SK-N-MC (cell line): ENCODE measurements around the gene GP1BB.

Experiments used
- DNase-seq: peaks from one replicate; pipeline ENCODE4 v3.0.0-alpha.2; 2011; ENCODE audit warnings: low read depth, low spot score
- H3K27ac ChIP-seq: fragments of 200-600 bp; sonication (generic); 2 replicates; pipeline ENCODE4 v1.5.1; 2016; ENCODE audit warnings: mixed run types
- H3K36me3 ChIP-seq: fragments of 200-600 bp; sonication (generic); 2 replicates; pipeline ENCODE4 v1.6.1; 2017; ENCODE audit warnings: antibody characterized with exemption, low read length, mixed read lengths; ENCODE audit not compliant: insufficient read depth
- H3K4me3 ChIP-seq: fragments of 200-600 bp; sonication (generic); 2 replicates; pipeline ENCODE4 v1.5.1; 2016
- H3K9ac ChIP-seq: fragments of 200-600 bp; sonication (generic); 2 replicates; pipeline ENCODE4 v1.8.0; 2017; ENCODE audit warnings: mixed run types, mixed read lengths; ENCODE audit not compliant: insufficient read length
- H3K9me3 ChIP-seq: fragments of 200-600 bp; sonication (generic); 2 replicates; pipeline ENCODE4 v1.6.1; 2017; ENCODE audit warnings: low read depth, mild to moderate bottlenecking, antibody characterized with exemption, low read length, moderate library complexity, mixed read lengths
- EZH2 ChIP-seq: fragments of 200-600 bp; sonication (generic); IDR thresholded peaks from one replicate; pipeline ENCODE4 v1.6.1; 2017; ENCODE audit warnings: antibody characterized with exemption
- FOXP2 ChIP-seq: optimal IDR thresholded peaks from 2 replicates; pipeline ENCODE3; 2011; ENCODE audit warnings: mild to moderate bottlenecking, moderate library complexity; ENCODE audit not compliant: insufficient read depth; ENCODE audit errors: extremely low read length, control extremely low read depth
- POLR2AphosphoS5 ChIP-seq: IDR thresholded peaks from 2 replicates; pipeline ENCODE4 v1.6.1; 2012; ENCODE audit warnings: mild to moderate bottlenecking, low read depth, low read length, borderline replicate concordance

GP1BB gene

GRCh38 chr22:19754701-19755144 is 31.4 kb downstream of the GP1BB start:
- Histone ChIP-seq H3K9me3 (no peaks in the 10 kb centered on the region), H3K36me3 (no peaks in the 10 kb centered on the region), H3K4me3 (no peak overlapping the region), H3K9ac (no peak overlapping the region), H3K27ac (no peak overlapping the region)
- no peak for TF ChIP-seq POLR2AphosphoS5
- no peak for TF ChIP-seq EZH2
- DNase-seq = no peak

GRCh38 chr22:19755145-19755710 is 31.9 kb downstream of the GP1BB start:
- no peak overlapping the region for H3K4me3 ChIP-seq
- DNase-seq = no peak
- TF ChIP-seq POLR2AphosphoS5 (no peak), EZH2 (no peak)

GRCh38 chr22:19755722-19756287 is 32.5 kb downstream of the GP1BB start:
- H3K4me3 ChIP-seq = no peak overlapping the region
- TF ChIP-seq FOXP2 (no peak), EZH2 (no peak), POLR2AphosphoS5 (no peak)
- H3K9me3 ChIP-seq = no peaks in the 10 kb centered on the region
- no peak overlapping the region for H3K9ac ChIP-seq
- H3K36me3 ChIP-seq = no peaks in the 10 kb centered on the region
- no peak for DNase-seq
- H3K27ac ChIP-seq = no peak overlapping the region

More at GRCh38 chr22:19755145-19755710, 31.9 kb downstream of the GP1BB start:
- no peaks in the 10 kb centered on the region for H3K36me3 ChIP-seq
- no peak overlapping the region for H3K27ac ChIP-seq
- no peak overlapping the region for H3K9ac ChIP-seq
- H3K9me3 ChIP-seq = no peaks in the 10 kb centered on the region

- Histone ChIP-seq H3K27ac (no peak overlapping the region), H3K9me3 (no peaks in the 10 kb centered on the region), H3K4me3 (peak overlapping the region; percentile 36; the same call in 1 of the 2 replicates), H3K36me3 (no peaks in the 10 kb centered on the region), H3K9ac (no peak overlapping the region)
- DNase-seq = no peak
- TF ChIP-seq EZH2 (no peak), FOXP2 (no peak), POLR2AphosphoS5 (no peak)
Observed at GRCh38 chr22:19756288-19757128, 33.2 kb downstream of the GP1BB start.

- Histone ChIP-seq H3K9ac (no peak overlapping the region), H3K27ac (no peak overlapping the region), H3K9me3 (no peaks in the 10 kb centered on the region), H3K4me3 (0 out of 2 replicates have a peak overlapping the region, but pooled peaks have one; percentile 36), H3K36me3 (no peaks in the 10 kb centered on the region)
- DNase-seq = no peak
- TF ChIP-seq POLR2AphosphoS5 = no peak
- no peak for TF ChIP-seq EZH2
- TF ChIP-seq FOXP2 = no peak
Observed at GRCh38 chr22:19757140-19757984, 34.0 kb downstream of the GP1BB start.

- TF ChIP-seq POLR2AphosphoS5 (no peak), EZH2 (no peak), FOXP2 (no peak)
- no peak overlapping the region for H3K4me3 ChIP-seq
- H3K9ac ChIP-seq = no peak overlapping the region
- peaks cover 2% of the 10 kb centered on the region; the same call in 1 of the 2 replicates for H3K36me3 ChIP-seq
- no peak for DNase-seq
- no peak overlapping the region for H3K27ac ChIP-seq
- H3K9me3 ChIP-seq = no peaks in the 10 kb centered on the region
Observed at GRCh38 chr22:19757985-19758895, 34.9 kb downstream of the GP1BB start.

- TF ChIP-seq FOXP2 (no peak), EZH2 (no peak), POLR2AphosphoS5 (no peak)
- no peak for DNase-seq
- Histone ChIP-seq H3K9ac (no peak overlapping the region), H3K4me3 (peak overlapping the region; percentile 76), H3K9me3 (no peaks in the 10 kb centered on the region), H3K27ac (no peak overlapping the region), H3K36me3 (peaks cover 7% of the 10 kb centered on the region; the same call in 1 of the 2 replicates)
Observed at GRCh38 chr22:19758896-19759426, 35.6 kb downstream of the GP1BB start.
